H1 (cell line): ENCODE data around the gene RNF214. TPM values are rescaled to one million over a fixed set of nuclear protein-coding genes. Genes with fewer than 3 reads are reported as not detected.

Experiments
- CBX5 ChIP-seq: fragments of 300-800, 300-1000 bp; sonication (generic); IDR thresholded peaks from 2 replicates; pipeline ENCODE4 v1.7.1; 2016; ENCODE audit warnings: antibody characterized with exemption, low read length, low read depth
- GTF2F1 ChIP-seq: IDR thresholded peaks from 2 replicates; pipeline ENCODE4 v1.6.1; 2012; ENCODE audit warnings: low read depth, low read length, improper control_type of control experiment, borderline replicate concordance
- KDM1A ChIP-seq: fragments of 200-600, 300-600 bp; sonication (generic); IDR thresholded peaks from 2 replicates; pipeline ENCODE4 v1.7.1; 2016; ENCODE audit warnings: mild to moderate bottlenecking, low read length, borderline replicate concordance
- POU5F1 ChIP-seq: IDR thresholded peaks from 2 replicates; pipeline ENCODE4 v1.6.1; 2011; ENCODE audit warnings: low read depth, mild to moderate bottlenecking, low read length, moderate library complexity
- polyA plus RNA-seq, 7 experiments: library from polyadenylated mRNA; depleted of rRNA in 3 of 7; stranded (reverse) in 5 of 7; unstranded in 2 of 7; fragments of >200 nt in 5 of 7; fragments of 200-250 nt in 2 of 7; gene quantifications; 1 replicate in 5 of 7; 2 replicates in 1 of 7; 4 replicates in 1 of 7; pipeline versions ENCODE4 v1.2.1 to v1.2.3, GENCODE V29; 2011 to 2013; ENCODE audit warnings: missing spikeins in 2 of 7, mixed read lengths in 2 of 7
- total RNA-seq: library from RNA; stranded (reverse); fragmentation: NEBNext Ultra II Directional; extraction: Animal tissue kit (Norgen Biotek cat#: 25700); gene quantifications from 2 replicates; pipeline ENCODE4 v1.2.1, GENCODE V29; 2021
- TF ChIP-seq, protein P1 (sequence below): IDR thresholded peaks from 2 replicates; pipeline ENCODE4 v1.6.1; 2012; ENCODE audit warnings: inconsistent platforms
- TF ChIP-seq, protein P2 (sequence below): IDR thresholded peaks from 2 replicates; pipeline ENCODE4 v1.6.1; 2012; ENCODE audit warnings: inconsistent platforms

Gene RNF214
- total and polyA plus RNA-seq, 2 of the 8 experiments (the other 6 are each of a cell fraction or from before 2014, with no cell fraction given), result 34.9 to 35.6 TPM

- TF ChIP-seq CBX5 (no peak), POU5F1 (no peak), GTF2F1 (no peak), KDM1A (no peak)
- TF ChIP-seq, protein P1, sequence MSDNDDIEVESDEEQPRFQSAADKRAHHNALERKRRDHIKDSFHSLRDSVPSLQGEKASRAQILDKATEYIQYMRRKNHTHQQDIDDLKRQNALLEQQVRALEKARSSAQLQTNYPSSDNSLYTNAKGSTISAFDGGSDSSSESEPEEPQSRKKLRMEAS, result no peak
- TF ChIP-seq, protein P2, sequence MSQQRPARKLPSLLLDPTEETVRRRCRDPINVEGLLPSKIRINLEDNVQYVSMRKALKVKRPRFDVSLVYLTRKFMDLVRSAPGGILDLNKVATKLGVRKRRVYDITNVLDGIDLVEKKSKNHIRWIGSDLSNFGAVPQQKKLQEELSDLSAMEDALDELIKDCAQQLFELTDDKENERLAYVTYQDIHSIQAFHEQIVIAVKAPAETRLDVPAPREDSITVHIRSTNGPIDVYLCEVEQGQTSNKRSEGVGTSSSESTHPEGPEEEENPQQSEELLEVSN, result no peak
- TF ChIP-seq, all 59 proteins: peak for 0
Observed at GRCh38 chr11:117183724-117184349, 48.6 kb upstream of the RNF214 start (continued).
